Naive thymus-derived CD8-positive, alpha-beta T cell (primary cell): ENCODE measurements around the gene WEE1. TPM values are rescaled to one million over a fixed set of nuclear protein-coding genes. Genes with fewer than 3 reads are reported as not detected.
A peak's percentile ranks its signal among the peaks of the same experiment; 100 is the strongest.
"Not testable (repeated sequence)": the region's sequence is repeated elsewhere in the genome, so short reads cannot be mapped to it uniquely, and the experiment has no call there.

Experiments
- ATAC-seq, 2 donors: fragments of 150-1000 bp; cut with Tn5 transposase in 1 of 2; sonication (Bioruptor Pico), chemical (Tn5 transposase) in 1 of 2; 1 replicate in 1 of 2; 2 replicates in 1 of 2; pipeline ENCODE4 v1.10.0; 2021; ENCODE audit warnings: mild to moderate bottlenecking in 2 of 2, moderate library complexity in 2 of 2
- POLR2A ChIA-PET: fragments of 350-600 bp; sonication (Branson Sonifier 250); formaldehyde crosslinking; loops from one replicate; lab custom pipeline; 2021; ENCODE audit warnings: antibody characterized with exemption; lab: Charles Lee
- DNase-seq, 10 donors: peaks; one replicate each; pipeline versions ENCODE4 v3.0.0 to v3.0.0-alpha.2; 2020 to 2022
- H3K27ac Mint-ChIP-seq, 10 donors: one replicate each; pipeline ENCODE4 v1.8.0; 2020 to 2022; ENCODE audit warnings: mild to moderate bottlenecking in 10 of 10, mixed read lengths in 10 of 10, moderate library complexity in 4 of 10, inconsistent platforms in 1 of 10
- H3K27me3 Mint-ChIP-seq, 5 donors: one replicate each; pipeline ENCODE4 v1.8.0; 2021 to 2022; ENCODE audit warnings: mixed read lengths in 5 of 5
- H3K36me3 Mint-ChIP-seq, 3 donors: one replicate each; pipeline ENCODE4 v1.8.0; 2020 to 2022; ENCODE audit warnings: mixed read lengths in 3 of 3, mild to moderate bottlenecking in 2 of 3, inconsistent platforms in 1 of 3
- H3K4me1 Mint-ChIP-seq, 4 donors: one replicate each; pipeline ENCODE4 v1.8.0; 2021 to 2022; ENCODE audit warnings: mixed read lengths in 4 of 4
- H3K4me3 Mint-ChIP-seq, 10 donors: one replicate each; pipeline ENCODE4 v1.8.0; 2020 to 2022; ENCODE audit warnings: mild to moderate bottlenecking in 10 of 10, mixed read lengths in 10 of 10, moderate library complexity in 6 of 10, inconsistent platforms in 1 of 10
- H3K9me3 Mint-ChIP-seq, 9 donors: one replicate each; pipeline ENCODE4 v1.8.0; 2020 to 2022; ENCODE audit warnings: mixed read lengths in 9 of 9, mild to moderate bottlenecking in 3 of 9, inconsistent platforms in 1 of 9, moderate library complexity in 1 of 9
- polyA plus RNA-seq, 3 donors: library from polyadenylated mRNA; unstranded; fragments of 300-500 nt; fragmentation: Illumina TruSeq; gene quantifications; one replicate each; pipeline ENCODE4 v1.2.3, GENCODE V29; 2021
- total RNA-seq, 8 experiments: library from RNA in 2 of 8; stranded (reverse) in 2 of 8; gene quantifications; one replicate each; pipeline ENCODE4 v1.2.3 and lab custom pipeline; 2021 to 2026

The WEE1 gene
- total and polyA plus RNA-seq, 5 experiments from 2014 or later = 0.33 to 5.1 (median 0.77) TPM; not detected in 1

DNA sequence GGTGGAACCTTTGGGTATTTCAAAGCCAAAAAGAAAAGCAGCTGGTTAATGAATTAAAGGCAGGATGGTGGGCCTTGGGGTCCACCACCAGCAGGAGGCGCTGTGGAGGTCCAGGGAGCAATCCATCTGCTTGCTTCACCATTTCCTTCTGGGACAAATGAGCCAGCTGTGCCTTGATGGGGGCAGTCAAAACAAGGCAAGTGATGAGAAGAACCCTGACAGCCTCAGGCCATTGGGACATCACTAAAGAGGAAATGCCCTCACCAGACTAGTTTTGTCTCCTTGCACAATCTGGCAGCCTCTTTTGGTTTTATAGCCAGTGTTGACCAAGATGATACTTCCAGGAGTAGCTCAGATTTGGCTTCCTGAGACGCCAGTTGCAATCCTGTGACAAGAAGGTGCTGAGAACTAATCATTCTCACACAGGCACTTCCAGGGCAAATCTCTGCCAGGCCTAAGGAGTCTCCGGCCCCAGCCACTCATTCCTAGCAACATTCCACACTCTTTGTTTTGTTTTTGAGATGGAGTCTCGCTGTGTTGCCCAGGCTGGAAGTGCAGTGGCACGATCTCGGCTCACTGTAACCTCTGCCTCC lies 38.2 kb upstream of the WEE1 start:
- DNase-seq (peak; percentile 42 to 84 (median 68)), ATAC-seq (peak; percentile 45 to 73)
- Mint-ChIP-seq H3K27ac (no peak overlapping the region), H3K9me3 (no peaks in the 10 kb centered on the region), H3K4me1 (no peaks in the 10 kb centered on the region), H3K36me3 (peaks cover 0 to 4% (median 2%) of the 10 kb centered on the region in 3 donors), H3K4me3 (no peak overlapping the region), H3K27me3 (no peaks in the 10 kb centered on the region)
- POLR2A ChIA-PET = interaction anchor here (1.0 to 1.6 kb wide), 3 partner anchors 38 to 214 kb away, joined by 4 to 10 read pairs (median 4); partner anchors contain the start of gene WEE1

- Mint-ChIP-seq H3K9me3 (no peaks in the 10 kb centered on the region), H3K27me3 (no peaks in the 10 kb centered on the region), H3K4me1 (no peaks in the 10 kb centered on the region), H3K36me3 (peaks cover 0 to 2% (median 2%) of the 10 kb centered on the region in 3 donors), H3K4me3 (no peak overlapping the region), H3K27ac (peak overlapping the region in 1 of 10 donors; percentile 46)
- POLR2A ChIA-PET = no interaction called here
- DNase-seq = no peak
- no peak for ATAC-seq
Measured at GRCh38 chr11:9538548-9538947, 34.9 kb upstream of the WEE1 start.

GRCh38 chr11:9549216-9549615 lies 24.3 kb upstream of the WEE1 start:
- H3K27ac Mint-ChIP-seq, H3K4me1 Mint-ChIP-seq, H3K27me3 Mint-ChIP-seq, ATAC-seq, H3K4me3 Mint-ChIP-seq, H3K9me3 Mint-ChIP-seq, POLR2A ChIA-PET, DNase-seq: not testable (repeated sequence)
- peaks cover 0 to 18% (median 14%) of the 10 kb centered on the region in 3 donors for H3K36me3 Mint-ChIP-seq

GRCh38 chr11:9550191-9550628 lies 23.3 kb upstream of the WEE1 start:
- Mint-ChIP-seq H3K27me3 (no peaks in the 10 kb centered on the region), H3K4me1 (peaks cover 0 to 2% (median 0%) of the 10 kb centered on the region in 4 donors), H3K27ac (peak overlapping the region in 1 of 10 donors; percentile 1), H3K4me3 (no peak overlapping the region), H3K36me3 (peaks cover 0 to 15% (median 13%) of the 10 kb centered on the region in 3 donors), H3K9me3 (no peaks in the 10 kb centered on the region)
- ATAC-seq (no peak), DNase-seq (no peak)
- POLR2A ChIA-PET = no interaction called here

GRCh38 chr11:9561279-9561982 lies 12.0 kb upstream of the WEE1 start:
- Mint-ChIP-seq H3K4me1 (peaks cover 0 to 9% (median 0%) of the 10 kb centered on the region in 4 donors), H3K27me3 (no peaks in the 10 kb centered on the region), H3K27ac (no peak overlapping the region), H3K4me3 (no peak overlapping the region), H3K9me3 (peaks cover 12 to 35% (median 23%) of the 10 kb centered on the region in 9 donors), H3K36me3 (peaks cover 19 to 41% (median 29%) of the 10 kb centered on the region in 3 donors)
- ATAC-seq (no peak), DNase-seq (no peak)
- POLR2A ChIA-PET = no interaction called here

GRCh38 chr11:9562716-9563115 lies 10.8 kb upstream of the WEE1 start:
- peaks cover 12 to 35% (median 23%) of the 10 kb centered on the region in 9 donors for H3K9me3 Mint-ChIP-seq
- POLR2A ChIA-PET = no interaction called here
- H3K36me3 Mint-ChIP-seq = peaks cover 8 to 31% (median 20%) of the 10 kb centered on the region in 3 donors
- peaks cover 0 to 9% (median 0%) of the 10 kb centered on the region in 4 donors for H3K4me1 Mint-ChIP-seq
- no peak overlapping the region for H3K27ac Mint-ChIP-seq
- no peak for ATAC-seq
- no peaks in the 10 kb centered on the region for H3K27me3 Mint-ChIP-seq
- H3K4me3 Mint-ChIP-seq = no peak overlapping the region
- no peak for DNase-seq

DNA sequence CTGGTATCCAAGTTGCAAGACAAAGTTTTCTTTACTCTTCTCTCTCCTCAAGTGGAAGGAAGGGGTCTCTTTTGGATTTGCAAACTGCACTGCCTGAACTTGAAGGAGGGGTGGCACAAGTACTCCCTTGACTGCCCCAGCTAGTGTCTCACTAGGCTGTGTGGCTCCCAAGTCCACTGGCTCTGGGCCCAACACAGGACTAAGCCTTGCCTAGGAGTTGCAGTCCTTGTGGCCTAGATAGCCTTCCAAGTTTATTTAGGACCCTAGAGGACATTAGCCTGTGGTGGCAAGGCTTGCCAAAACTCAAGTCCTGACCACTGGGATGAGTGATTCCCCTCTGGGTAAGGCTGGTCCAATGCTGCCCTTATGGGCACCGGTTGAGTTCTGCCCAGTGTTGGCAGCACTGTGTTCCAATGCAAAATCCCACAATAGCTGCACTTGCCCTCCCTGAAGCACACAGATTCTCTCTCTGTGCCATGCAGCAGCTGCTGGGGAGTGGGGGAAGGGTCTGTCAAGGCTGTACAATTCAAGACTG lies 10.2 kb upstream of the WEE1 start:
- no peak for ATAC-seq
- no peak for DNase-seq
- no peak overlapping the region for H3K4me3 Mint-ChIP-seq
- H3K4me1 Mint-ChIP-seq = peaks cover 0 to 9% (median 0%) of the 10 kb centered on the region in 4 donors
- H3K27me3 Mint-ChIP-seq = no peaks in the 10 kb centered on the region
- H3K36me3 Mint-ChIP-seq = peaks cover 8 to 29% (median 20%) of the 10 kb centered on the region in 3 donors
- POLR2A ChIA-PET = no interaction called here
- H3K9me3 Mint-ChIP-seq = peaks cover 12 to 35% (median 23%) of the 10 kb centered on the region in 9 donors
- H3K27ac Mint-ChIP-seq = no peak overlapping the region

- H3K4me1 Mint-ChIP-seq = peaks cover 0 to 24% (median 0%) of the 10 kb centered on the region in 4 donors
- peak overlapping the region in 3 of 10 donors; percentile 27 to 48 (median 37) for H3K27ac Mint-ChIP-seq
- no peaks in the 10 kb centered on the region for H3K27me3 Mint-ChIP-seq
- peaks cover 5 to 15% (median 12%) of the 10 kb centered on the region in 3 donors for H3K36me3 Mint-ChIP-seq
- peaks cover 4 to 19% (median 11%) of the 10 kb centered on the region in 9 donors for H3K9me3 Mint-ChIP-seq
- no peak overlapping the region for H3K4me3 Mint-ChIP-seq
- POLR2A ChIA-PET = no interaction called here
- DNase-seq = no peak
- peak in 1 of 2 donors; percentile 77 for ATAC-seq
Measured at GRCh38 chr11:9565822-9566560, 7.5 kb upstream of the WEE1 start.

DNA sequence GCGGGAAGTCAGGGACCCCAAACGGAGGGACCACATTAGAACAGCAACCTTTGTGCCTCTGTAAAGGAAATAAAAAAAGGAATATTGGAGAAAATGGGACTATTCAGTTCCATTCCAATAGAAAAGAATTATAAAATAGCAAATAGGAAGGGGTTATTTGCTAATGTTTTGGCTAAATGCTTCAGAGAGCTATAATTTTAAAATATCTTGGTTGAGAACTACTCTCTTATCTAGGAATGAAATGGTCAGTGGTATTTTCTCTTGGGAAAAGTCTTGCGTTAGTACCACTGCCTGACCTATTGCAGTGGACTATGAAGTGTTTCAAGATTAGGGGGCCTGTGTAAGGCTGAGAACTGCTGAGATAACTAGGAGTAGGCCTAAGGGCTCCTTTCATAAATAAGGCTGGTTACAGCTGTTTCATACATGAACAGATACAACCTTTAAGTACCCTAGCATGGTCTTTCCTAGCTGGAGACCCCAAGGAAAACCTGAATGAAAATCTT lies 6.9 kb upstream of the WEE1 start:
- H3K4me3 Mint-ChIP-seq = no peak overlapping the region
- peak overlapping the region in 1 of 10 donors; percentile 27 for H3K27ac Mint-ChIP-seq
- DNase-seq (no peak), ATAC-seq (no peak)
- peaks cover 0 to 25% (median 0%) of the 10 kb centered on the region in 4 donors for H3K4me1 Mint-ChIP-seq
- H3K36me3 Mint-ChIP-seq = peaks cover 2 to 9% (median 6%) of the 10 kb centered on the region in 3 donors
- POLR2A ChIA-PET = interaction anchor here (0.7 kb wide), 1 partner anchor 58 kb away, joined by 3 read pairs; no protein-coding TSS in a partner anchor
- H3K27me3 Mint-ChIP-seq = peaks cover 0 to 3% (median 0%) of the 10 kb centered on the region in 5 donors
- peaks cover 2 to 13% (median 5%) of the 10 kb centered on the region in 9 donors for H3K9me3 Mint-ChIP-seq

DNA sequence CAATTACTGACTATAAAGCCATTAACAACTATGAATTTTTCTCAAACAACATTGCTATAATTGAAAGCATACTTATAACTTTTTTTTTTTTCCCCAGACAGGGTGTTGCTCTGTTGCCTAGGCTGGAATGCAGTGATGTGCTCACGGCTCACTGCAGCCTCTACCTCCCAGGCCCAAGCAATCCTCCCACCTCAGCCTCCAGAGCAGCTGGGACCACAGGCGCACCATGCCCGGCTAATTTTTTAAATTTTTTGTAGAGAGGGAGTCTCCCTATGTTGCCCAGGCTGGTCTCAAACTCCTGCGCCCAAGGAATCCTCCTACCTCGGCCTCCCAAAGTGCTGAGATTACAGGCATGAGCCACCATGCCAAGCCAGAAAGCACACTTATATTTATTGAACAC lies 6.1 kb upstream of the WEE1 start:
- H3K4me1 Mint-ChIP-seq = peaks cover 0 to 27% (median 0%) of the 10 kb centered on the region in 4 donors
- DNase-seq (no peak), ATAC-seq (no peak)
- no peak overlapping the region for H3K27ac Mint-ChIP-seq
- POLR2A ChIA-PET = interaction anchor here (0.7 kb wide), 1 partner anchor 57 kb away, joined by 3 read pairs; no protein-coding TSS in a partner anchor
- H3K27me3 Mint-ChIP-seq = peaks cover 0 to 10% (median 0%) of the 10 kb centered on the region in 5 donors
- peaks cover 0 to 7% (median under 1%) of the 10 kb centered on the region in 9 donors for H3K9me3 Mint-ChIP-seq
- peaks cover 0 to 3% (median under 1%) of the 10 kb centered on the region in 3 donors for H3K36me3 Mint-ChIP-seq
- H3K4me3 Mint-ChIP-seq = no peak overlapping the region

DNA sequence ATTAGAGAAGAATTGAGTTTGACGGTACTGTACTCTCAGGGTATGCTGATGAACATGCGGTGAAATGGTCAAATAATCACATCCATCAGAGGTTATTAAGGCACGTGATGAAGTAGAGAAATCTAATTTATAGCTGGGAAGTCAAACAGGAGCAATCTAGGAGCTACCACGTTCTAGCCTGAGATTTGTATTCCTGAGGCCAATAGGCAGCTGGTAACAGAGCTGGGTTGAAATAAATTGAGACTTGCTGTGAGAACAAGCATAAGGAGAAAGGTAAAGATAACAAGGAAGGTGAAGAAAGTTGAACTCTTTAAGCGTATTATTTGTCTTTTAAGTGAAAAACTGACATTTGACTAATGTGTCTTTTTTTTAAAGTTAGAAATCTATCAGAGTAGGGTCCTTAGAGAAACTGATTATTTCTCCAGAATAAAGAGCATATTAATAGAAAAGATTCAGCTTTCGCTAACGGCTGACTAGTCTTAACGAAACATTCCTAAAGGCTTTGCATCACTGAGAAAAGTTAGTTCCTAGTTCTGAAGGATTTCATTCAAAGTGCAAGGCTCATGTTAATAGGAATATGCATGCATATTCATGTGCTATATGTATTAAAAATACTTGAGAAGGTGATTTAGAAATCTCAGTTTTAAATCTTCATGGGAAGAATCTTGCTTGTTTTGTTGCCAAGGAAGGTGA lies 5.2 kb upstream of the WEE1 start:
- POLR2A ChIA-PET = interaction anchor here (0.6 kb wide), 1 partner anchor 187 kb away, joined by 4 read pairs; no protein-coding TSS in a partner anchor

More for the DNA sequence above, 5.2 kb upstream of the WEE1 start:
- Mint-ChIP-seq H3K4me3 (no peak overlapping the region), H3K27me3 (peaks cover 0 to 12% (median 0%) of the 10 kb centered on the region in 5 donors), H3K9me3 (peaks cover 0 to under 1% (median 0%) of the 10 kb centered on the region in 9 donors), H3K27ac (peak overlapping the region in 2 of 10 donors; percentile 75 to 85), H3K4me1 (peaks cover 0 to 27% (median 0%) of the 10 kb centered on the region in 4 donors), H3K36me3 (peaks cover 0 to 3% (median 0%) of the 10 kb centered on the region in 3 donors)
- DNase-seq (no peak), ATAC-seq (no peak)
